ENCODE measurements around the gene DSC1. TPM values are rescaled to one million over a fixed set of nuclear protein-coding genes. Genes with fewer than 3 reads are reported as not detected.
A peak's percentile ranks its signal among the peaks of the same experiment; 100 is the strongest.

Gene DSC1
- total and polyA plus RNA-seq, 2 of the 8 experiments (the other 6 are each of a cell fraction or from before 2014, with no cell fraction given): 0.02 TPM; not detected in 1

DNA sequence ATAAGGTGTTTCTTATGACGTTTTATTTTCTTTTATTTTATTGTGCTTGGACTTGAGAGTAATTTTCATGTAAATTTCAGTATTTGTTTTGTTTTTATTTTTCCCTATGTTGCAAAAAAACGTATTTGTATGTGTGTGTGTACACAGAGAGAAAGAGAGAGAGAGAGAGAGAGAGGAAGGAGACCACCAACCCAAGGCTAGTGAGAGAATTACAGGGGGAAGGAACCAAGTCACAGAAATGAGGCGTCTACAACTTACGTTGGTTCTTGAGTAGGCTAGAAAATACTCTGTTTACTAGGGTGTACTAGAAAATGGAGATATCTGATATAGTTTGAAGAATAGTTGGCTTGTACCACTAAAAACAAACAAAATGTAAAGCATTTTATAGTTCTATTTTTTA lies 7.7 kb upstream of the DSC1 start:
- Histone ChIP-seq H2AFZ (ENCODE audit: low read length) (no peak overlapping the region), H3K14ac (ENCODE audit: insufficient read length) (no peak overlapping the region), H4K5ac (ENCODE audit: insufficient read length, low read depth, low read length) (no peak overlapping the region), H2BK5ac (ENCODE audit: low read depth, low read length) (no peak overlapping the region), H4K91ac (replicated peaks; ENCODE audit: insufficient read length, low read length) (no peak overlapping the region), H2BK12ac (ENCODE audit: low read depth, low read length) (no peak overlapping the region), H3K4ac (replicated peaks; ENCODE audit: insufficient read length, low read depth, low read length) (no peak overlapping the region), H3K23ac (ENCODE audit: insufficient read length) (no peak overlapping the region), H3K79me2 (ENCODE audit: control insufficient read depth in 1 of 2, insufficient read depth in 2 of 2, low read length in 2 of 2) (no peaks in the 10 kb centered on the region), H3K56ac (replicated peaks; ENCODE audit: insufficient read length, low read depth, low read length) (no peak overlapping the region), H3K18ac (ENCODE audit: extremely low read depth, low read length) (no peak overlapping the region), H3K9me3 (ENCODE audit: insufficient read depth in 2 of 2, low read depth in 1 of 2, low read length in 1 of 2) (no peaks in the 10 kb centered on the region), H3K23me2 (ENCODE audit: low read depth, low read length) (no peaks in the 10 kb centered on the region), H2AK5ac (ENCODE audit: low read depth, low read length) (no peak overlapping the region), H4K20me1 (replicated peaks in 1 of 2; ENCODE audit: control insufficient read depth in 1 of 2, insufficient read depth in 2 of 2, low read length in 2 of 2) (no peaks in the 10 kb centered on the region), H3K79me1 (ENCODE audit: low read depth, low read length) (no peaks in the 10 kb centered on the region), H3K4me3 (ENCODE audit: extremely low read depth in 1 of 4, insufficient read depth in 2 of 4, low read depth in 3 of 4, low read length in 4 of 4) (no peak overlapping the region), H3K4me2 (ENCODE audit: insufficient read depth in 1 of 2, low read depth in 2 of 2, low read length in 2 of 2) (no peak overlapping the region), H2BK15ac (ENCODE audit: low read length) (no peak overlapping the region), H3K4me1 (replicated peaks in 1 of 4; ENCODE audit: control insufficient read depth in 3 of 4, insufficient read depth in 4 of 4, low read length in 3 of 4) (peaks cover 0 to 2% (median 0%) of the 10 kb centered on the region in 4 experiments; a peak in 1 of 7 replicates), H2BK20ac (ENCODE audit: low read length) (no peak overlapping the region), H3K9ac (replicated peaks in 1 of 4; ENCODE audit: extremely low read depth in 1 of 4, low read depth in 3 of 4, low read length in 3 of 4) (no peak overlapping the region), H3K27me3 (replicated peaks in 1 of 4; ENCODE audit: control insufficient read depth in 3 of 4, extremely low read depth in 1 of 4, insufficient read depth in 3 of 4, low read length in 3 of 4) (no peaks in the 10 kb centered on the region), H3K36me3 (ENCODE audit: control insufficient read depth in 2 of 4, insufficient read depth in 4 of 4, low read length in 3 of 4) (no peaks in the 10 kb centered on the region), H4K8ac (ENCODE audit: extremely low read depth, insufficient read depth, low read length) (no peak overlapping the region), H3K27ac (ENCODE audit: low read depth, low read length) (no peak overlapping the region), H2BK120ac (replicated peaks; ENCODE audit: low read depth, low read length) (no peak overlapping the region)
- ChIA-PET CTCF (ENCODE audit: partially characterized antibody) (no interaction called here), POLR2A (ENCODE audit: partially characterized antibody) (no interaction called here)
- 77% methylated on average over 4 of the region's 4 CpGs; no CpG with 5 or more reads in 1 of the 2 experiments for WGBS, 2 experiments (ENCODE audit: extremely low coverage in 1 of 2, insufficient coverage in 1 of 2, insufficient read length in 1 of 2, insufficient replicate concordance in 2 of 2, low coverage in 1 of 2, low lambda C conversion rate in 2 of 2, missing lambda C conversion rate in 1 of 2)
- FAIRE-seq (no peak), DNase-seq (ENCODE audit: low read depth in 1 of 2, low spot score in 2 of 2) (no peak)
- TF ChIP-seq SUZ12 (IDR thresholded peaks at IDR 0.05; ENCODE audit: low read length) (no peak), RAD21 (IDR thresholded peaks at IDR 0.05 in 1 of 2, conservative IDR thresholded peaks at IDR 0.05 in 1 of 2; ENCODE audit: low read depth in 2 of 2, low read length in 2 of 2) (peak; percentile 22 to 32; a peak in 3 of 4 replicates), CTCF (IDR thresholded peaks at IDR 0.05; ENCODE audit: control extremely low read depth in 1 of 3, insufficient read depth in 1 of 3, low read depth in 1 of 3, low read length in 3 of 3) (peak in 1 of 3 experiments; percentile 37; a peak in 2 of 4 replicates)
